Epithelial cell of proximal tubule (primary cell): ENCODE data around the gene STEAP4. TPM values are rescaled to one million over a fixed set of nuclear protein-coding genes. Genes with fewer than 3 reads are reported as not detected.
"Not testable (repeated sequence)": the region's sequence is repeated elsewhere in the genome, so short reads cannot be mapped to it uniquely, and the experiment has no call there.

Experiments used
- DNase-seq: peaks from one replicate; pipeline ENCODE4 v3.0.0-alpha.2; 2011; ENCODE audit warnings: low read depth
- H3K4me3 ChIP-seq: 2 replicates; pipeline ENCODE4 v1.5.1; 2011; ENCODE audit warnings: low read depth, mild to moderate bottlenecking, low read length
- CTCF ChIP-seq: conservative IDR thresholded peaks from 2 replicates; pipeline ENCODE4 v1.5.1; 2012; ENCODE audit warnings: low read depth, mild to moderate bottlenecking, low read length
- total RNA-seq: library from RNA; depleted of rRNA; stranded (reverse); fragments of >200 nt; gene quantifications from 2 replicates; pipeline ENCODE4 v1.2.3, GENCODE V29; 2015

STEAP4 gene
- total RNA-seq, 1 donor from 2014 or later = 0.52 TPM

- no peak for DNase-seq
Observed at GRCh38 chr7:88276605-88277153, 30.0 kb downstream of the STEAP4 start.

GRCh38 chr7:88274856-88275255 lies 31.8 kb downstream of the STEAP4 start:
- not testable (repeated sequence) for H3K4me3 ChIP-seq, DNase-seq

More at GRCh38 chr7:88276605-88277153, 30.0 kb downstream of the STEAP4 start:
- no peak overlapping the region for H3K4me3 ChIP-seq
- TF ChIP-seq CTCF = no peak

GRCh38 chr7:88269586-88269985 lies 37.1 kb downstream of the STEAP4 start:
- no peak for TF ChIP-seq CTCF
- DNase-seq = no peak
- H3K4me3 ChIP-seq = no peak overlapping the region

GRCh38 chr7:88268858-88269257 lies 37.8 kb downstream of the STEAP4 start:
- no peak for DNase-seq
- H3K4me3 ChIP-seq = no peak overlapping the region
- no peak for TF ChIP-seq CTCF

- no peak for DNase-seq
- no peak overlapping the region for H3K4me3 ChIP-seq
- no peak for TF ChIP-seq CTCF
Observed at GRCh38 chr7:88268051-88268450, 38.6 kb downstream of the STEAP4 start.

GRCh38 chr7:88267421-88267820 lies 39.3 kb downstream of the STEAP4 start:
- no peak for TF ChIP-seq CTCF
- no peak for DNase-seq

GRCh38 chr7:88264987-88265386 lies 41.7 kb downstream of the STEAP4 start:
- not testable (repeated sequence) for H3K4me3 ChIP-seq, DNase-seq

More at GRCh38 chr7:88267421-88267820, 39.3 kb downstream of the STEAP4 start:
- no peak overlapping the region for H3K4me3 ChIP-seq

- H3K4me3 ChIP-seq = no peak overlapping the region
- DNase-seq = no peak
- no peak for TF ChIP-seq CTCF
Observed at GRCh38 chr7:88262562-88262961, 44.1 kb downstream of the STEAP4 start.
